SK-N-MC (cell line): ENCODE measurements around the gene BAHCC1.

ENCODE experiments used
- EZH2 ChIP-seq: fragments of 200-600 bp; sonication (generic); IDR thresholded peaks from one replicate; pipeline ENCODE4 v1.6.1; 2017; ENCODE audit warnings: antibody characterized with exemption
- POLR2AphosphoS5 ChIP-seq: IDR thresholded peaks from 2 replicates; pipeline ENCODE4 v1.6.1; 2012; ENCODE audit warnings: mild to moderate bottlenecking, low read depth, low read length, borderline replicate concordance

- TF ChIP-seq EZH2 = no peak
- TF ChIP-seq POLR2AphosphoS5 = no peak
Observed at GRCh38 chr17:81368161-81369022, 26.9 kb upstream of the BAHCC1 start.
